ENCODE measurements around the gene FAM174C.
A peak's percentile ranks its signal among the peaks of the same experiment; 100 is the strongest.

FAM174C gene

DNA sequence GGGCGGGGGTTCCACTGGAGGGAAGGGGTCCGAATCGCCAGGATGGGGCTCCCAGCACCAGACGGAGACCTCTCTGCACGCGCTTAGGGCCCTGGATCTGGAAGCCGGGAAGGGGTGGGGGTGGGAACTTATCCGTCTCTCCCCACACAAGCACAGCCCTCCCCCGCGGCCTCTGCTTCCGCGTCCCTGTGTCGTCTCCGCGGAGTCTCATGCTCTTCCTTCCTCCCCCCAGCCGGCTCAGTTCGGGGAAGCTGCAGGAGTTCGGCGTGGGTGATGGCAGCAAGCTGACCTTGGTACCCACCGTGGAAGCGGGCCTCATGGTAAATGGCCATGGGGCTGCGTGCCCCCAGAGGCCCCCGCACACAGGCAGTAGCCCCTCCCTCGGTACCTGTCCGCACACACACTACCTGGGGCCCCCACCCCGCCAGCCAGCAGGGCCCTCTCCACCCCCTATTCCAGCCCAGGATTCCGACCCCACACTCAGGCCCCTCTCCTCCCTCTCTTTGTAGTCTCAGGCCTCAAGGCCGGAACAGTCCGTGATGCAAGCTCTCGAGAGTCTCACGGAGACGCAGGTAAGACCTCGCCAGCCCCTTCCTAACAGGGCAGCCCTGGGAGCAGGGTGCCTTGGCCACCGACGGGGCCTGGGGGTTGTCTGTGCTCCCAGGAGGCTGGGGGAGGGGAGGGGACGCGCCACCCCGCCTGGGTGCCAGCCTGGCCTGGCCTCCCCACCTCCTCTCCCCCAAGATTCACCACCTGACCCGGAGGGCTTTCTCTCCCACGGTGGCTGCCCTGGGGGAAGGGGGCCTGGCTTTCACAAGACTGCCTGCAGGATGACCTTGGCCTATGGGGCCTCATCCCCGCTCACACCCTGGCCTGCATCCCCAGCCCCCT is 23.8 kb upstream of the FAM174C start:
- DNase-seq, result no peak

GRCh38 chr19:1252221-1252820 is 23.0 kb upstream of the FAM174C start:
- no peak for DNase-seq

DNA sequence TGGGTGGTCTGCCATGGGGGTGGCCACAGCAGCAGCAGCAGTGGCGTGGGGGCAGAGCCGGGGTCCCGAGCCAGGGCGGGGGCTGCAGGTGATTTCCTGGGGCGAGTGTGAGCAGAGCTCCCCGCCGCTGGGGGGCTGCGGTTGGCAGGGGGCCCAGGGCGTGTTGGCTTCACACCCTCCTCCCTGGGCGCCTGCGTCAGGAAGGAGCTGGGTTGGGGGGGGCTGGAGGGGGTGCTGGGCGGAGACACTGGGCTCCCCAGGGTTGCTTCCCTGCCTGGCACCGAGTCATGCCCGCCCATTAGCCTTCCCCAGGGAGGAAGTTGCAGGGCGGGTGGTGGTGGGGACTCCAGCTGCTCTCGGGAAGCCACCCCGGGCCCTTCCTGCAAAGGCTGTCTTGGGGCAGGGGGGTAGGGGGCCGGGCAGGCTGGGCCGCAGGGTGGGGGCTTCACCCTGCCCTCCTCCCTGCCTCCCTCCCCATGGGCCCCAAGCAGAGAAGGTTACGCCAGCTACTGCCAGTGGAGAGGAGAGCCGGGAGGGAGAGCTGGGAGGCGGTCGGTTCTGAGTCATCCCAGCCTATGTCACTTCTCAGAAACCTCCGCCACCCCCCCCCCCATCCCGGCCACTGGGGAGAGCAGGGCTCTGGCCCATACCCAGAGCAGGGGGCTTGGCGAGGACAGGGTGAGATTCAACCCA is 22.4 kb upstream of the FAM174C start:
- no peak for DNase-seq

DNA sequence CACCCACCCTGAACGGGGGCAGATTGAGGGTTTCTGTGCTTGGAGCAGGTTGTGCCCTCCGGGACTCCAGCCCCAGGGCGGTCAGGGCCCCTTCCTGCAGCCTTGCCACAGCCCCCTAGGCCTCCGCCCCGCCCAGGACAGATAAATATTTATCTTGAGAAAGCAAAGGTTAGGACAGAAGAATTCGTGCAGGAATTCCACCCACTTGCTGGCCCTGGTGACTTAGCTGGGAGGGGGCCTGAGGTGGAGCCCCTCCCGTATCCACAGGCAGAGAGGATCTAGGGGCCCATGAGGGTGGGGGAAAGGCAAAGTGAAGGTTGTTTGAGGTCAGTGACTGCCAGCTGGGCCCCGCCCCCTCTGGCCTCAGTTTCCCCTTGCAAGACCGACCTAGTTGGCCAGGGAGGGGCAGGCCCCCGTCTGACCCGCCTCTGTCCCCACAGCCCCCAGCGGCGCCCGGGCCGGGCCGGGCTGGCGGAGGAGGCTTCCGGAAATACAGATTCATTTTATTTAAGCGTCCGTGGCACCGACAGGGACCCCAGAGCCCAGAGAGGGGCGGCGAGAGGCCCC is 21.7 kb upstream of the FAM174C start:
- no peak for DNase-seq

DNA sequence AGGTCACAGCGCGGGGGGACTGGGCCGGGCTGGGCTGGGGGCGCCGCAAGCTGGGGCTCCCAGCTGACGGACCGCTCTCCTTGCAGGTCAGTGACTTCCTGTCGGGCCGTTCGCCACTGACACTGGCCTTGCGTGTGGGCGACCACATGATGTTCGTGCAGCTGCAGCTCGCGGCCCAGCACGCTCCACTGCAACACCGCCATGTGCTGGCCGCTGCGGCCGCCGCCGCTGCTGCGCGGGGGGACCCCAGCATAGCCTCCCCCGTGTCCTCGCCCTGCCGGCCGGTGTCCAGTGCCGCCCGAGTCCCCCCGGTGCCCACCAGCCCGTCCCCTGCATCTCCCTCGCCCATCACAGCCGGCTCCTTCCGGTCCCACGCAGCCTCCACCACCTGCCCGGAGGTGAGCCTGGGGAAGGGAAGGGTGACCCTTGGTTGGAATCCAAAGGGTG is 21.2 kb upstream of the FAM174C start:
- no peak for DNase-seq

GRCh38 chr19:1254530-1255185 is 20.7 kb upstream of the FAM174C start:
- DNase-seq, result no peak

GRCh38 chr19:1255186-1256161 is 19.9 kb upstream of the FAM174C start:
- no peak for DNase-seq

DNA sequence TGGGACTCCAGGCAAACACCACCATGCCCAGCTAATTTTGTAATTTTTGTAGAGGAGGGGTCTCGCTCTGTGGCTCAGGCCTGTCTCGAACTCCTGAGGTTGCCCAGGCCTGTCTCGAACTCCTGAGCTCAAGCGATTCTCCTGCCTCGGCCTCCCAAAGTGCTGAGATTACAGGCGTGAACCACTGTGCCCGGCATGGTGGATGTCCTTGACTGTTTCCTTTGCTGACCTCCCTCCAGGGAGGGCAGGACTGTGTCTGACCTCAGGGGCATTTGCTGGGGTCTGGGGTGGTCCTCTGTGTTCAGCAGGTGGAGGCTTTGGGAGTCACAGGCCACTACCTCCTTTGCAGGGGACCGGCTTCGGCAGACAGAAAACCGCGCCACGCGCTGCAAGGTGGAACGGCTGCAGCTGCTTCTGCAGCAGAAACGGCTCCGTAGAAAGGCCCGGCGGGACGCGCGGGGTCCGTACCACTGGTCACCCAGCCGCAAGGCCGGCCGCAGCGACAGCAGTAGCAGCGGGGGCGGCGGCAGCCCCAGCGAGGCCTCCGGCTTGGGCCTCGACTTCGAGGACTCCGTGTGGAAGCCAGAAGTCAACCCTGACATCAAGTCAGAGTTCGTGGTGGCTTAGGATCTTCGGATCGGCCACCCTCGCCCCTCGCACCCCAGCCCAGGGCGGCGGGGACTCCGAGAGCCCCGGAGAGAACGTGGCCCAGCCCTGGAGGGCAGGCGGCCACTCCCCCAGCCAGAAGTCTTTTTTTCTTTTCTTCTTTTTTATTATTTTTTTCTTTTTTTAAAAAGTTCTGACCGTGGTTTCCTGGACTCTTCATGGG is 18.5 kb upstream of the FAM174C start:
- no peak for DNase-seq

DNA sequence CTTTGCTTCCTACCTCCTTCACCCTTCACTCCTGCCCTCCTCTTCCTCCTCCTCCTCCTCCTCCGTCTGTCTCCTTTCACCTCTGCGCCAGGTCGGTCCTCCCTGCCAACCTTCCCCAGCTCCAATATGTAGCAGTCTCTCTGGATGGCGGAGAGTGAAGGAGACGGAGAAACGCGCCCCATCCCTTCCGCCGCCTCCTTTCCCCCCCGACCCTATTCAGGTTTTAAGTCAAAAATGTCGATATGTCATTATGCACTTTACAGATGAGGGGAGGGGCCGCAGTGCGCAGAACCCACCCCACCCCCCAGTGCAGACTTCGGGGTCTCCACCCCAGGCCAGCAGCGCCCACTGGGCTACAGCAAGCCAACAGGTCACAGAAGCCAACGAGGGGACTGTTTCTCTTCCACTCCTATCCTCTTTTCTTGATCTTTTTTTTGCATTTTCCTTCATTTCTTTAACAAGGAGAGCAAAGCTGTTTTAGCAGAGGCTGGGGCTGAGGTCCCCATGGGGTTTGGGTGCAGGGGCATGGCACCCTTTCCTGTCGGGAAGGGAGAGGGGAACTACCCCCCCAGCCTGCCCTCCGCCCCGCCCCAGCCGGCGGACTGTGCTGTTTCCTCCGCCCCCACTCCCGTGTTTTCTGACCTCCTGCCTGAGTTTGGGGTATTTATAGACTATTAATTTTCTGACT is 17.7 kb upstream of the FAM174C start:
- no peak for DNase-seq

- no peak for DNase-seq
Observed at GRCh38 chr19:1258163-1258492, 17.2 kb upstream of the FAM174C start.

DNA sequence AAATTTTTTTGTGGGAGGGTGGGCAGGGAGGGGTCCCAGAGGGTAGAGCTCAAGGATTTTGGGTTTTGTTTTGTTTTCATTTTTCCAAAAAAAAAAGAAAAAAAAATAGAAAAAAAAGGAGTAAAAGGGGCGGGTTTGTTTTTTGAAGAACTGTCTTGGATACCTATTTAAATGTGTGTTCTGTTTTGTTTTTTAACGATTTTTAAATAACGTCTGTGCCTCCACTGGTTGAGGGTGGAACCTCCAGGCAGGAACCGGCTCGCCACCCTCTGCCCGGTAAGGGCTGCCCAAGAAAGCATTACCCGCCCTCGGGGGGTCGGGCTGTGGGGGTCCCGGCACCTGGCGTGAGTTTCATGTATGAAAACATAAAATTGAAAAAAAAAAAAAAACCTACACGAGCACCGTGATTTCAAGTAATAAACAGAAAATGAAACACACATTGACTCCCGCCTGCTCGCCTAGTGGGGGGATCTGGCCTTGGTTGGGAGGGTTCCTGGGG is 16.6 kb upstream of the FAM174C start:
- no peak for DNase-seq

GRCh38 chr19:1259206-1259875 is 16.0 kb upstream of the FAM174C start:
- DNase-seq, result no peak

- no peak for DNase-seq
Observed at GRCh38 chr19:1259876-1260748, 15.2 kb upstream of the FAM174C start.

DNA sequence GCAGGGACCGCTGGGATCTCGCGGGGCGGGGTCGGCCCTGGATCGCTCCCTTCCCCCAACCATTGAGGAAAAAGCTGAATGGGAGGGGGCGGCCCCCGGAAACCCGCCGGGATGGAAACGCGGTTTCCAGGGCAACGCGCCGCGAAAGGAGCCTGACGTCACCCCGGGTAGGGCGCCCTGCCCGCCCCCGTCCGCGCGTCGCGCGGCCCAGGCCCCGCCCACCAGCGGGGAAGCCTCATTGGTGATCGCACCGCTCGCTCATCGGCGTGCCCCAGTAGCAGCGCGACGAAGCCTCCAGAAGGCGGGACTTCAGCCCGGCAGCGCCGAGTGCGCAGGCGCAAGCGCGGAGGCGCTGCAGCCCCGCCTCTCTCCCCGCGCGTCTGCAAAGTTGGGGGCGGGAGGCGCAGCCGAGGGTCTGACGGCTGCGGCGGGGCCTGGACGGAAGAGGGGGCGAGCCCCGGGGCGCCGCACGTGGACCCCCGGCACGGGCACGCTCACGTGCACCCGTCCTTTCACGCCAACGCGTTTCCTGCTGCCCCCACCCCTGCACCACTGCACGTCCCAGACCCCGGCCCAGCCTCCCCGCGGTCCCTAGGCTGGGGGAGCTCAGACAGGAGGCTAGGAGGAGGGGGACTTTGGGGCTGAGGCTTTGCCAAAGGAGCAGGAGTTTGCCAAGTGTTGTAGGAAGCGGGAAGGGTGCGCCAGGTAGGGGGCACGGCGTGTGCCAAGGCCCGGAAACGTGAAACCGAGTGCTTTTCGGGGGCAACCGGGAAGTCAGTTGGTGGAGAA is 14.4 kb upstream of the FAM174C start:
- peak; percentile 70 for DNase-seq

- no peak for DNase-seq
Observed at GRCh38 chr19:1261538-1261797, 13.9 kb upstream of the FAM174C start.

GRCh38 chr19:1261798-1262622 is 13.3 kb upstream of the FAM174C start:
- DNase-seq, result peak; percentile 13

DNA sequence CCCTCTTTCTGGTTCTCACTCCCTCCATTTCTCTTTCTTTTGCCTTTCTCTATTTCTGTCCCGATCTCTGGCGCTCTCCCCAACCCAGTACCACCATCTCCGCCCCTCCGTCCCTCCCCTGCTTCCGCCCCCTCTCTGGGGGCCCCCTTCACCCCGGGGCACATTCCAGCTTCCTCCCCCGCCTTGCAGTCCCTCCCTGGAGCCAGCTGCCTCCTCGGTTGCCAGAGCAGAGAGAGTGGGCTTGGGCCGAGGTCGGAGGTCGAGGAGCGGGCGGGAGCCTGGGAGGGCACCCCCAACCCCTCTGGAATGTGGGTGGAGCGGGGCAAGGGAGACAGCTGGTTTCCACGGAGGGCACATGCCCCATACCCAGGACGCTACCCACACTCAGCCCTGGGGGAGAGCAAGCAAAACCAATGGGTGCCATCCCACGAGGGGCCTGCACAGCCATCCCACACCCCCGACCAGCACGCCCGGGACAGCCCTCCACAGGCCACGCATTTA is 12.7 kb upstream of the FAM174C start:
- DNase-seq, result no peak
